ENCODE results near the gene DHX29.

The DHX29 gene

GRCh38 chr5:55232985-55233928 is 74.2 kb downstream of the DHX29 start, which contains the start of gene CCNO (continued):
- peak; percentile 42; the same call in 1 of the 2 replicates for TF ChIP-seq HIC1 (tag by site-specific recombination; IDR thresholded peaks at IDR 0.05)
- no peak for TF ChIP-seq ZNF521 (tag by site-specific recombination; IDR thresholded peaks at IDR 0.05)
- TF ChIP-seq ZNF311 (tag by site-specific recombination; IDR thresholded peaks at IDR 0.05; ENCODE audit: borderline replicate concordance): no peak
- peak; percentile 42; the same call in 1 of the 2 replicates for TF ChIP-seq SP7 (tag by site-specific recombination; IDR thresholded peaks at IDR 0.05)
- TF ChIP-seq ZSCAN23 (tag by site-specific recombination; IDR thresholded peaks at IDR 0.05): no peak
- TF ChIP-seq PRDM6 (tag by site-specific recombination; IDR thresholded peaks at IDR 0.05): no peak; the same call in 1 of the 2 replicates
- peak; percentile 59; the same call in 1 of the 2 replicates for TF ChIP-seq ZNF610 (tag by site-specific recombination; IDR thresholded peaks at IDR 0.05; ENCODE audit: borderline replicate concordance)
- TF ChIP-seq ZNF707 (tag by site-specific recombination; IDR thresholded peaks at IDR 0.05): no peak
- no peak for TF ChIP-seq AEBP2 (tag by site-specific recombination; IDR thresholded peaks at IDR 0.05; ENCODE audit: borderline replicate concordance)
- TF ChIP-seq ZNF701 (tag by site-specific recombination; IDR thresholded peaks at IDR 0.05): no peak
- TF ChIP-seq ZNF239 (tag by site-specific recombination; IDR thresholded peaks at IDR 0.05): no peak
- peak; percentile 92 for TF ChIP-seq IKZF3 (tag by site-specific recombination; IDR thresholded peaks at IDR 0.05)
- no peak for TF ChIP-seq ZNF792 (tag by site-specific recombination; IDR thresholded peaks at IDR 0.05)
- TF ChIP-seq ZNF266 (tag by site-specific recombination; IDR thresholded peaks at IDR 0.05; ENCODE audit: low read depth): no peak
- TF ChIP-seq ZNF175 (tag by site-specific recombination; IDR thresholded peaks at IDR 0.05): no peak
- no peak for TF ChIP-seq ZNF791 (tag by site-specific recombination; IDR thresholded peaks at IDR 0.05)
- no peak for TF ChIP-seq EGR2 (tag by site-specific recombination; IDR thresholded peaks at IDR 0.05; ENCODE audit: low read depth)
- TF ChIP-seq GLIS1 (tag by site-specific recombination; IDR thresholded peaks at IDR 0.05): peak; percentile 82
- TF ChIP-seq ZNF292 (tag by site-specific recombination; IDR thresholded peaks at IDR 0.05; ENCODE audit: borderline replicate concordance, low read depth): no peak
- no peak for TF ChIP-seq ZNF248 (tag by site-specific recombination; IDR thresholded peaks at IDR 0.05)
- no peak for TF ChIP-seq YY2 (tag by site-specific recombination; IDR thresholded peaks at IDR 0.05)
- peak; percentile 78 for TF ChIP-seq ZBTB17 (tag by site-specific recombination; IDR thresholded peaks at IDR 0.05)
- no peak for TF ChIP-seq ZNF138 (tag by site-specific recombination; IDR thresholded peaks at IDR 0.05; ENCODE audit: borderline replicate concordance)
- no peak; the same call in 1 of the 2 replicates for TF ChIP-seq ZNF837 (tag by site-specific recombination; IDR thresholded peaks at IDR 0.05)
- no peak for TF ChIP-seq ZNF677 (tag by site-specific recombination; IDR thresholded peaks at IDR 0.05)
- 0 out of 2 replicates have a peak, but pooled peaks have one; percentile 37 for TF ChIP-seq GLI4 (tag by site-specific recombination; IDR thresholded peaks at IDR 0.05)
- no peak for TF ChIP-seq SALL2 (tag by site-specific recombination; IDR thresholded peaks at IDR 0.05; ENCODE audit: borderline replicate concordance)
- TF ChIP-seq ZNF26 (tag by site-specific recombination; IDR thresholded peaks at IDR 0.05): no peak
- TF ChIP-seq ZNF24 (tag by site-specific recombination; IDR thresholded peaks at IDR 0.05): peak; percentile 41; the same call in 1 of the 2 replicates
- no peak for TF ChIP-seq ZNF416 (tag by site-specific recombination; IDR thresholded peaks at IDR 0.05)
- no peak for TF ChIP-seq ZNF692 (tag by site-specific recombination; IDR thresholded peaks at IDR 0.05)
- TF ChIP-seq ZBTB8A (tag by site-specific recombination; IDR thresholded peaks at IDR 0.05): peak; percentile 95

Measured in HEK293 (cell line).